Measurements from ENCODE around the gene POU2F2. TPM values are rescaled to one million over a fixed set of nuclear protein-coding genes. Genes with fewer than 3 reads are reported as not detected.

The POU2F2 gene
- total and polyA plus RNA-seq, 2 experiments from 2014 or later = 2.3 to 4.6 TPM

DNA sequence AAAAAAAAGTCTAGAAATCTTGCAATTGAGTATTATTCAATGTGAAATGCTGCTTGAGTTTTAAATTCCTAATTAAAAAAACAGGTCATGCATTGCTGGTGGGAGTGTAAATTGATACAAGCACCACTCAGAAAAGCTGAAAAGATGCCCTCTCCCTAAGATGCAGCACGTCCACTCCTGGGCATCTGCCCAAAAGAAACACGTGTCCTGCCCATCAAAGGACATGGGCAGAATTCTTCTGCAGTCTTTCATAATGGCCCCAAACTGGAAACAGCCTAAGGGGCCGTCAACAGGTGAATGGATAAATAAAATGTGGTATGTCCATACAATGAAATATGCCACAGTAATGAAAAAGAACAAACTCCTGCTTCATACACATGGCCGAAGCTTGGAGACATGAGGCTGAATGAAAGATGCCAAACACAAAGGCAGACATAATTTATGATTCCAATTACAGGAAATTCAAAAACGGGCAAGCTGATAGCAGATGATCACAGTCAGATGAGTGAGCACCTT is 7.8 kb downstream of the POU2F2 start:
- Histone ChIP-seq H3K27ac (ENCODE audit: low read depth) (no peak overlapping the region), H3K4me1 (ENCODE audit: insufficient read depth) (peaks cover 15% of the 10 kb centered on the region; the same call in 1 of the 2 replicates), H2AFZ (no peak overlapping the region), H3K79me2 (replicated peaks; ENCODE audit: insufficient read depth) (no peaks in the 10 kb centered on the region), H3K4me3 (no peak overlapping the region), H3K4me2 (no peak overlapping the region), H3K27me3 (ENCODE audit: insufficient read depth) (no peaks in the 10 kb centered on the region), H3F3A (replicated peaks; ENCODE audit: low read depth) (no peaks in the 10 kb centered on the region), H3K36me3 (ENCODE audit: insufficient read depth) (no peaks in the 10 kb centered on the region), H4K20me1 (replicated peaks; ENCODE audit: insufficient read depth) (0 out of 2 replicates have a peak, but pooled peaks cover 3% of the 10 kb centered on the region), H3K9me2 (ENCODE audit: insufficient read depth) (no peaks in the 10 kb centered on the region)
- Mint-ChIP-seq H3K36me3 (ENCODE audit: low read depth) (peaks cover 3% of the 10 kb centered on the region; the same call in 1 of the 3 replicates), H3K9me3 (no peaks in the 10 kb centered on the region), H3K4me1 (peaks cover 14% of the 10 kb centered on the region), H3K4me3 (no peak overlapping the region), H3K27ac (no peak overlapping the region), H3K27me3 (ENCODE audit: insufficient read depth, low read depth, poor library complexity) (peaks cover 18% of the 10 kb centered on the region)
- DNase-seq (ENCODE audit: low spot score) (no peak), ATAC-seq (no peak)
- TF ChIP-seq ZNF114 (CRISPR knock-in tag; IDR thresholded peaks at IDR 0.05) (no peak), EZH2 (IDR thresholded peaks at IDR 0.05; ENCODE audit: low read depth, unreplicated experiment) (no peak), REST (IDR thresholded peaks at IDR 0.05; ENCODE audit: unreplicated experiment) (no peak), ZNF462 (CRISPR knock-in tag; IDR thresholded peaks at IDR 0.05) (no peak), STAT1 (IDR thresholded peaks at IDR 0.05; ENCODE audit: unreplicated experiment) (no peak), CREB1 (CRISPR knock-in tag; IDR thresholded peaks at IDR 0.05; ENCODE audit: low read depth) (no peak), JUNB (IDR thresholded peaks at IDR 0.05; ENCODE audit: unreplicated experiment) (no peak), NANOG (IDR thresholded peaks at IDR 0.05; ENCODE audit: borderline replicate concordance) (no peak), POLR2AphosphoS5 (IDR thresholded peaks at IDR 0.05; ENCODE audit: low read depth) (no peak), CTCF (conservative IDR thresholded peaks at IDR 0.05; ENCODE audit: low read depth in 2 of 2) (no peak), EZH2phosphoT487 (IDR thresholded peaks at IDR 0.05; ENCODE audit: unreplicated experiment) (no peak)
- TF ChIP-seq, protein P1, sequence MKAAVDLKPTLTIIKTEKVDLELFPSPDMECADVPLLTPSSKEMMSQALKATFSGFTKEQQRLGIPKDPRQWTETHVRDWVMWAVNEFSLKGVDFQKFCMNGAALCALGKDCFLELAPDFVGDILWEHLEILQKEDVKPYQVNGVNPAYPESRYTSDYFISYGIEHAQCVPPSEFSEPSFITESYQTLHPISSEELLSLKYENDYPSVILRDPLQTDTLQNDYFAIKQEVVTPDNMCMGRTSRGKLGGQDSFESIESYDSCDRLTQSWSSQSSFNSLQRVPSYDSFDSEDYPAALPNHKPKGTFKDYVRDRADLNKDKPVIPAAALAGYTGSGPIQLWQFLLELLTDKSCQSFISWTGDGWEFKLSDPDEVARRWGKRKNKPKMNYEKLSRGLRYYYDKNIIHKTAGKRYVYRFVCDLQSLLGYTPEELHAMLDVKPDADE (IDR thresholded peaks at IDR 0.05) = no peak

All from GM23338 (cell line).